GM18498 (cell line): ENCODE results near the gene PRKAG2.
"Not testable (repeated sequence)": the region's sequence is repeated elsewhere in the genome, so short reads cannot be mapped to it uniquely, and the experiment has no call there.

Experiments
- ATAC-seq: cut with Tn5 transposase; IDR thresholded peaks from one replicate; pipeline ENCODE4 v1.9.1; 2021; ENCODE audit warnings: mild to moderate bottlenecking, moderate library complexity; ENCODE audit not compliant: unreplicated experiment

PRKAG2 gene

GRCh38 chr7:151541709-151542499 lies 335.0 kb downstream of the PRKAG2 start:
- no peak for ATAC-seq

GRCh38 chr7:151540146-151540545 lies 336.8 kb downstream of the PRKAG2 start:
- no peak for ATAC-seq

- peak; percentile 62 for ATAC-seq
Measured at GRCh38 chr7:151539088-151539671, 337.7 kb downstream of the PRKAG2 start.

- ATAC-seq: no peak
Measured at GRCh38 chr7:151537818-151538561, 338.9 kb downstream of the PRKAG2 start.

GRCh38 chr7:151536178-151536577 lies 340.7 kb downstream of the PRKAG2 start:
- not testable (repeated sequence) for ATAC-seq

GRCh38 chr7:151529842-151530241 lies 347.1 kb downstream of the PRKAG2 start:
- ATAC-seq: no peak

GRCh38 chr7:151524845-151525244 lies 352.1 kb downstream of the PRKAG2 start:
- ATAC-seq: no peak

- ATAC-seq: no peak
Measured at GRCh38 chr7:151524331-151524730, 352.6 kb downstream of the PRKAG2 start.

GRCh38 chr7:151520419-151521261 lies 356.3 kb downstream of the PRKAG2 start:
- ATAC-seq: peak; percentile 2

GRCh38 chr7:151519765-151520418 lies 357.0 kb downstream of the PRKAG2 start, which contains the start of gene RHEB:
RHEB (minus strand) TSS chr7:151519895; CDS start chr7:151519511, 384 bp downstream.
- ATAC-seq: peak; percentile 81

- ATAC-seq: peak; percentile 56
Measured at GRCh38 chr7:151518947-151519764, 357.8 kb downstream of the PRKAG2 start.

GRCh38 chr7:151518105-151518946 lies 358.6 kb downstream of the PRKAG2 start:
- ATAC-seq: no peak

GRCh38 chr7:151517601-151518104 lies 359.3 kb downstream of the PRKAG2 start:
- no peak for ATAC-seq

- no peak for ATAC-seq
Measured at GRCh38 chr7:151515276-151515565, 361.7 kb downstream of the PRKAG2 start.

- no peak for ATAC-seq
Measured at GRCh38 chr7:151514461-151515275, 362.2 kb downstream of the PRKAG2 start.

GRCh38 chr7:151513133-151513532 lies 363.8 kb downstream of the PRKAG2 start:
- ATAC-seq: no peak

- ATAC-seq: no peak
Measured at GRCh38 chr7:151512353-151512752, 364.6 kb downstream of the PRKAG2 start.

GRCh38 chr7:151511946-151512345 lies 365.0 kb downstream of the PRKAG2 start:
- no peak for ATAC-seq
